ENCODE results near the gene MBD1.

DNA sequence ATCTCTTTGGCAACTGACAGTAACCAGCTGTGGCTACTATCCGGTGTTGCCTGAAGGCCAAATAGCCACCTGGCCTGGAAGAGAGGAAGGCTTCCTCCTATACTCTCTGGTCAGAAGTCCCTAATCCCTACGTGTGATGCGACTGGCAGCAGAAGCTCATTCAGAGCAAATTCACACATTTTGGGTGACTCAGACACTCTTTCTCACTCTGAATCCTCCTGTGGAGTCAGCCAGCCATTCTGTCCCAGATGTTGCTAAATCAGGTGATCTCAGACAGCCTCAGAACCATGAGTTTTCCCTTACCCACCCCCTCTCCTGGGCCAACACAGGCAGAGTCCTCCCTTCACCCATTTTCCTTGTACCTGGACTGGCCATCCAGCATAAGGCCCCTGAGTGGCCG is 49.7 kb downstream of the MBD1 start:
- TF ChIP-seq, protein P1, sequence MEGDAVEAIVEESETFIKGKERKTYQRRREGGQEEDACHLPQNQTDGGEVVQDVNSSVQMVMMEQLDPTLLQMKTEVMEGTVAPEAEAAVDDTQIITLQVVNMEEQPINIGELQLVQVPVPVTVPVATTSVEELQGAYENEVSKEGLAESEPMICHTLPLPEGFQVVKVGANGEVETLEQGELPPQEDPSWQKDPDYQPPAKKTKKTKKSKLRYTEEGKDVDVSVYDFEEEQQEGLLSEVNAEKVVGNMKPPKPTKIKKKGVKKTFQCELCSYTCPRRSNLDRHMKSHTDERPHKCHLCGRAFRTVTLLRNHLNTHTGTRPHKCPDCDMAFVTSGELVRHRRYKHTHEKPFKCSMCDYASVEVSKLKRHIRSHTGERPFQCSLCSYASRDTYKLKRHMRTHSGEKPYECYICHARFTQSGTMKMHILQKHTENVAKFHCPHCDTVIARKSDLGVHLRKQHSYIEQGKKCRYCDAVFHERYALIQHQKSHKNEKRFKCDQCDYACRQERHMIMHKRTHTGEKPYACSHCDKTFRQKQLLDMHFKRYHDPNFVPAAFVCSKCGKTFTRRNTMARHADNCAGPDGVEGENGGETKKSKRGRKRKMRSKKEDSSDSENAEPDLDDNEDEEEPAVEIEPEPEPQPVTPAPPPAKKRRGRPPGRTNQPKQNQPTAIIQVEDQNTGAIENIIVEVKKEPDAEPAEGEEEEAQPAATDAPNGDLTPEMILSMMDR (IDR thresholded peaks at IDR 0.05): no peak
- no peak for TF ChIP-seq POLR2A (IDR thresholded peaks at IDR 0.05)

Data from testis (tissue), 2 donors.